Tongue (tissue), 2 donors: ENCODE measurements around the gene BMP7. TPM values are rescaled to one million over a fixed set of nuclear protein-coding genes. Genes with fewer than 3 reads are reported as not detected.
"Not testable (repeated sequence)": the region's sequence is repeated elsewhere in the genome, so short reads cannot be mapped to it uniquely, and the experiment has no call there.

ENCODE experiments used
- DNase-seq: peaks from one replicate; pipeline ENCODE4 v3.0.0-alpha.2; 2015
- total RNA-seq: library from RNA; depleted of rRNA; stranded (reverse); fragments of >200 nt; gene quantifications from one replicate; pipeline ENCODE4 v1.2.3, GENCODE V29; 2014

Gene BMP7
- total RNA-seq, 1 donor from 2014 or later = 16.0 TPM

DNA sequence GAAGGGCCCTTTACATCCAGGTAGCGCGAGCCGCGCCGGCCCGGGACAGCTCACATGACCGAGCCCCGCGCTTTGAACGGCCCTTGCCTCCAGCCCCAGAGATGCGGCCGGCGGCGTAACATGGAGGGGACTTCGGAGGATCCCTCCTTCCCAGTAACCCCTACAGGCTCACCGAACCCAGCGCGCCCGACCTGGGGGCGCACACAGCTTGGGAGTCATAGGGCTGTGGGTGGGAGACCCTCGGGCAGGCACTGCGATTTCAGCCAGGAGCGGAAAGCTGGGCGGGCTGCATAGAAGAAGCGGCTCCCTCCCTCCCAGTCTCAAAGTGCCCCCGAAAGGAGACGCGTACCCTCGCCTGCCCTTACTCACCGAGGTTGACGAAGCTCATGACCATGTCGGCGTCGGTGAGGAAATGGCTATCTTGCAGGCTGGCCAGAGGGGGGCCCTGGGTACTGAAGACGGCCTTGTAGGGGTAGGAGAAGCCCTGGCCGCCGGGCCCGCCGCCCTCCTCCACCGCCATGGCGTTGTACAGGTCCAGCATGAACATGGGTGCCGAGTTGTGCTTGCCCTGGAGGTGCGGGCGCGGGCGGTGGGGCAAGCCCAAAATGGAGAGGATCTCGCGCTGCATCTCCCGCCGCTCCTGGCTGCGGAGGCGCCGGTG, 975 bp downstream of the BMP7 start:
- DNase-seq = no peak

DNA sequence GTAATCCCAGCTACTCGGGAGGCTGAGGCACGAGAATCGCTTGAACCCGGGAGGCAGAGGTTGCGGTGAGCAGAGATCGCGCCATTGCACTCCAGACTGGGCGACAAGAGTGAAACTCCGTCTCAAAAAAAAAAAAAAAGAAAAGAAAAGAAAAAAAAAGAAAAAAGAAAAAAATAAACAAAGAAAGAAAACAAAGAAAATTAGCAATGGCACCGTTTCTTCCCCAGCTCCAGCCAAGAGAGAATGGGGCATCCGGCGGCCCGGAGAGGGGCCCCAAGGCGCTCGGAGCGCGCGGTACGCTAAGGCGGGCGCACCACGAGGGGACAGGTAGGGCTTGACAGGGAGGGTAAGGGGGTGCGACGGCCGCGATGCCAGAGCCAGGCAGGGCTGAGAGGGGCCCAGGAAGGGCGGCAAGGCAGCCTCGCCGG, 1.5 kb downstream of the BMP7 start:
- not testable (repeated sequence) for DNase-seq

- DNase-seq = no peak
Measured at GRCh38 chr20:57263801-57264792, 2.3 kb downstream of the BMP7 start.

DNA sequence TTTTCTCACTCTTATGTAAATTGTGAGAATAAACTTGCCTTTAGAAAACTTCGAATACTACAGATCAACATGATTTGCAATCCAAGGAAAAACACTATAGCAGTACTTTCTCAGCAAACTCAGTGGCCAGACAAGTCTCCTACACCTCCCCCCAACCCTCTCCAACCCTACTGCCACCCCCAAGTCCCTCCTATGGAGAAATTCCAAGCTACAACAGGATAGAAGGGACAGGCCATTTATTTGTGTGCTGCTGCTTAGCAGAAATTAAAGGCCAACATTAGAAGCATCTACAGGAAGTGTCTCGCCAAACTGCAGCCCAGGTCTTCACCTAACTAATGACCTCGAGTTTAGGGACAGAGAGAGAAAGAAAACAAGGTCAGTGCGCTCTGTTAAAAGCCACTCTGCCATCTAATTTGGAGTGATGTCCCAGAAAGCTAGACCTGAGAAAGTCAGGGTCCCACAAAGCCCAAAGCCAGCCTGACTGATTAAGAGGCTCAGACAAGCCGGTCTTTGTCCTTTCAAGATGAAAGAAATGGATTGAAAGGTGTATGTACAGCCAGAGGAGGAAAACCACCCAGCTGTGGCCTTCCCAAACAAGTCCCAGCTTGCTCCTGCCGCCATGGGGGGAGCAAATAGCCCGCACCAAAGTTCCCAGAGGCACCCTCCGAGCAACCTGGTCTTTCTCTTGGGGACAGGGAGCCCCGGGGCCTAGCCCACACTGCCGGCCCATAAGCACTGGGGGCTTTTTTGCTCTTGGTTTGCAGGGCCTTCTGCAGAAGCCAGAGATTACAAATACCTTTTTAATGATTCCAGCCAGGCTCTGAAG, 3.4 kb downstream of the BMP7 start:
- no peak for DNase-seq

GRCh38 chr20:57262301-57262700, 4.1 kb downstream of the BMP7 start:
- DNase-seq = peak; percentile 54

DNA sequence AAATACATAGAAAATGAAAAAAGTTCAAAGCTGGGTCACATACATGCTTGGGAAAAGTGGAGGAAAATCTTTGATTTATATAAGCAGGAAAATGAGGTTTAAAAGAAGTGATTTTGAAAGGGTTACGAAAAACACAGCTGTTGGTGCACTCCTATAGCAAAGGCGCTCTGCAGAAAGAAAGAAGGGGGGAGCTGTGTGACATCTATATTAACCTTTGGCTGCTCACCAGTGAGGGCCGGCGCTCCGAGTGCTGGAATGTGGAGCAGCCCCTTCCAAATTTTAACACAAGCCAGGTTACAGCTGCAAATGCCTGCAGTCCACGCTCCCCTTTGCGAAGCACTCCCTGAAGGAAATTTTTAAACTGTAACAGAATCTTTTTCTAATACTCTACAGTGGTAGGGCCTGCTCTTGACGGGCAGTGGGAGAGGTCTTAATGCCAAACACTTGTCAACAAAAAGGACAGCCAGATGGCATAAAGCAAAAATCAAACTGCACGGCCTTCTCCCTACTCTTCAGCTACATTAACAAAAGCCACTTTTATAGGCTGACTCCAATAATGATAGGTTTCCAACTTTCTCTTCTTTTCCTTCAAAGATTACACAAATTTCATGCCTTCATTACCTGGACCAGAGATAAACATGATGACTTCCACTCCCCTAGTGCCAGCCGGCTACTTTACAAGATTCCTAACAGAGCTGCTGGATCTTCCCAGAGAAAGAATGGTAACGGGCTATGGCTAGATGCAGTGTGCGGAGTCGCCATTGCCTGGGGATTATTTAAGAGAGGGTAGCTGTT, 4.8 kb downstream of the BMP7 start:
- peak; percentile 94 for DNase-seq

GRCh38 chr20:57260934-57261333, 5.5 kb downstream of the BMP7 start:
- peak; percentile 86 for DNase-seq

GRCh38 chr20:57259938-57260921, 6.2 kb downstream of the BMP7 start:
- DNase-seq = peak; percentile 70

- peak; percentile 83 for DNase-seq
Measured at GRCh38 chr20:57259121-57259937, 7.1 kb downstream of the BMP7 start.

GRCh38 chr20:57257701-57258453, 8.6 kb downstream of the BMP7 start:
- DNase-seq = no peak

DNA sequence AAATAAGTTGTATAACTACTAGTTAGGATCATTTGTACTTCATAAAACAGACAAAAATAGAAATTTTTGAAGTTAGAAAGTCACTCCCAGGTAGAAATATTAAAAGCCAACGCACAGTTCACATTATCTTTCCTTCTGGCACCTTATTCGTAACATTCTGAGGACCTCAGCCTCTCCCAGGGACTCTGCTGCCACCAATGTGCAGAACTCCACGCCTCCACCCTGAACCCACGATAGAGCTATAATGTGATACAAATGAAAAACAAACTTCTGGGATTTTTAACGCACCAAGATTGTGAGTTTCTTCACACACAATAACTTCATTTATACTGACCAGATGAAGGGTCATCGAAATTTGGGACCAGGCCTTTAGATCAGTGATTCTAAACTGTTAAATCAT, 9.5 kb downstream of the BMP7 start:
- DNase-seq = no peak

DNA sequence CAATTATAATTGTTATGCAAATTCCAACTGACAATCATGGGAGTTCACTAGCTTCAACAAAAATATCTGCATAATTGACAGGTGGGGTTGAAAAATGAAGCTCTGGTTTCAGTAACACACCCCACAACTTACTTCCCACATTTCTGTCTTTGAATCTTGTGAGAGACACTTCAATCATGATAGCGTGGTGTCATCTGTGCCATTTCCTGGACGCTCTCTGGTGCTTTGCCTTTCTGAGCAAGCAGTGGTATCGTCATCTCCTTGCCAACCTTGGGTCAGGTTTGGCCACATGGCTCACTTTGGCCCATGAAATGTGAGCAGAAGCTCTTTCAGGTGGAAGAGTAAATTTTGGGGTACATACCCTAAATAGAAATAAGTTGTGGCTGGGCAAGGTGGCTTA, 10.2 kb downstream of the BMP7 start:
- DNase-seq = no peak

DNA sequence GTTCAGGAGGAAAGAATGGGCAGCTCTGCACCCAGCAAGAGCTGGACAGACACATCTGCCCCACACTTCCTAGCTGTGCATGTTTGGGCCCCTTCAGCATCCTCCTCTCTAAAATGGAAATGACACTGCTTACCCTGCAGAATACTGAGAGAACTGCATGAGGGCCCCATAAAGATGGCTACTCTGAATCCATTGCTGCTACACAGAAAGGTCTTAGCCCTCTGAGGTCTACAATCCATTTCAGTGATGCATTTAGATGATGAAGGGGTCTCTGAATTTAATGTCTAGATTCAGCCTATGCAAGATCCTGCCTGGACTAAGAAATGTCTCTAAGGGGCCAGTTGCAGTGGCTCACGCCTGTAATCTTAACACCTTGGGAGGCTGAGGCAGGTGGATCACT, 11.3 kb downstream of the BMP7 start:
- DNase-seq = no peak

DNA sequence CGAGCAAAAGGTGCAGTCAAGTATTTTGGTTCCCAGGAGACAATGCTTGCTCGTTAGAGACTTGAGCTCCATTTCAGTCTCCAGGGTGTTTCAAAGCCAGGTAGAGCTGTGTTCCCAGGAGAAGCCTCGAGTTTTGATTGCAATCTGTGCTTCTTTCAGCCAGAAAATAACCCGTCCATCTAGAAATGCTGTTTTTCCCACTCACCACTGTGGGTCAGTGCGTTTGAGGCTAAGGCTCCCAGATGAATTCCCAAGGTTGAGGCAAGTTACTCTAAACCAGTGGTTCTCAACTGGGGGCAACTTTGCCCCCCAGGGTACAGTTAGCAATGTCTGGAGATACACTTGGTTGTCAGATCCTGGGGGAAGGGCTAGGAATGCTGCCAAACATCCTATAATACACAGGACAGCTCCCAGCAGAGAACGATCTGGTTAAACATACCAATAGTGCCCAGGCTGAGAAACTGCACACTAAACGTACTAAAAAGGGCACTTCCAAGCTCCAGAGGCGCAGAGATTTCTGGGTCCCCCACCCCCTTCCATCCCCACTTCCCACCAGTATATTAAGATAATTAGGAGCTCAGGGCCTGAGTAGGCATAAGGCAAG, 13.8 kb downstream of the BMP7 start:
- no peak for DNase-seq

DNA sequence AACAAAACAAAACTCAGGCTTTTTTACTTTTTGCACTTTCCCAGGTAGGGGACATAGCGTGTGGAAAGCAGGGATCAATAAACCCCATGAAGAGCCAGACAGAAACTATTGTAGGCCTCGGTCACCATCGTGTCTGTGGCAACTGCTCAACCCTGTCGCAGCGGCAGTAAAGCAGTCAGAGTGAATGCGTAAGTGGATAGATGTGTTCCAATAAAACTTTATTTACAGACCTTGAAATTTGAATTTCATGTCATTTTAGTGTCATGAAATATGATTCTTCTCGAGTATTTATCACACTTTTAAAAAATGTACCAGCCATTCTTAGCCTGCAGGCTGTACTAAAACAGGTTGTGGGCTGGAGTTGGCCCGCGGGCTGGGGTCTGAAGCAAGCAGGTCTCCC, 14.5 kb downstream of the BMP7 start:
- DNase-seq = no peak

DNA sequence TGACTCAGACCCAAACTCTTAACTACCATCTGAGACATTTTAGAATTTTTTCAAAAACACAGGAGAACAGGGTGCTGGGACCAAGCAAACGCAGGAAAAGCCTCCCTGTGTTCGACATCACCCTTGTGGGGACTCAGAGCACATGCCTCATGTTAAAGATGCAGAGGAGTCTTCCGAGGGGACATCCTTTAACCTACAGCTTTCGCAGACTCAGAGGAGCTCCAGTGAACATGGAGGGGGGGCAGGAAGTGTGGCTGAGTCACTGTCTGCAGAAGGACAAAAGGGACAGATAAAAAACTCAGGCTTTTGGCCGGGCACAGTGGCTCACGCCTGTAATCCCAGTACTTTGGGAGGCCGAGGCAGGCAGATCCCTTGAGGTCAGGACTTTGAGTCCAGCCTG, 15.1 kb downstream of the BMP7 start:
- no peak for DNase-seq

- DNase-seq = no peak
Measured at GRCh38 chr20:57250607-57251343, 15.7 kb downstream of the BMP7 start.

DNA sequence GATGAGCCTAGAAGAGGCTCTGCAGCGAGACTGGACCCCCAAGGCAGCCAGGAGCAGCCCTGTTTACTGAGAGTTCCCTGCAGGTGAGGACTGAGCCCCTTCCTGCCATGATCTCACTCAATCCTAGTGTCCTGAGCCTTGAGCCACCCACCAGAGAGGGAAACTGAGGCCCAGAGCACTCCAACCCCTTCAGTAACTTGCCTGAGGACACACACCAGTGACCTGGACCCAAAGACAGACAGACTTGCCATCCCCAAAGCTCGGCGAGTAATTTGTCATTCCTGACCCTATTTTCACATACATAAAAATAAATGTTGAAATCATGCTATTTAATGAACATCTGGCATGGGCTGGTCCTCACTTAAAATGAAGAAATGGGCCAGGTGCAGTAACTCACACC, 16.7 kb downstream of the BMP7 start:
- no peak for DNase-seq
